Bronchial epithelial cell (primary cell): ENCODE results near the gene GRM2. TPM values are rescaled to one million over a fixed set of nuclear protein-coding genes. Genes with fewer than 3 reads are reported as not detected.

Source experiments
- DNase-seq: peaks from one replicate; pipeline ENCODE4 v3.0.0-alpha.2; 2010; ENCODE audit warnings: low read depth
- FAIRE-seq: peaks from 2 replicates; lab custom pipeline; 2011; peaks lifted over from hg19 to GRCh38; lab: Jason Lieb, UNC
- H3K27me3 ChIP-seq: 2 replicates; pipeline ENCODE4 v1.5.1; 2011; ENCODE audit warnings: low read length; ENCODE audit not compliant: control insufficient read depth, insufficient read depth
- H3K36me3 ChIP-seq: 2 replicates; pipeline ENCODE4 v1.5.1; 2011; ENCODE audit warnings: low read length; ENCODE audit not compliant: control insufficient read depth, insufficient read depth
- H3K4me3 ChIP-seq: 2 replicates; pipeline ENCODE4 v1.5.1; 2011; ENCODE audit warnings: mild to moderate bottlenecking, low read depth, low read length, control low read depth
- total RNA-seq: library from RNA; depleted of rRNA; stranded (reverse); fragments of >200 nt; gene quantifications from 2 replicates; pipeline ENCODE4 v1.2.1, GENCODE V29; 2014
- TF ChIP-seq, protein P1 (sequence below): IDR thresholded peaks from 2 replicates; pipeline ENCODE4 v1.5.1; 2011; ENCODE audit warnings: mild to moderate bottlenecking, moderate library complexity, low read length, control low read depth, inconsistent platforms; ENCODE audit not compliant: insufficient read depth, severe bottlenecking

GRM2 gene
- total RNA-seq, 1 donor from 2014 or later: under 0.01 TPM

DNA sequence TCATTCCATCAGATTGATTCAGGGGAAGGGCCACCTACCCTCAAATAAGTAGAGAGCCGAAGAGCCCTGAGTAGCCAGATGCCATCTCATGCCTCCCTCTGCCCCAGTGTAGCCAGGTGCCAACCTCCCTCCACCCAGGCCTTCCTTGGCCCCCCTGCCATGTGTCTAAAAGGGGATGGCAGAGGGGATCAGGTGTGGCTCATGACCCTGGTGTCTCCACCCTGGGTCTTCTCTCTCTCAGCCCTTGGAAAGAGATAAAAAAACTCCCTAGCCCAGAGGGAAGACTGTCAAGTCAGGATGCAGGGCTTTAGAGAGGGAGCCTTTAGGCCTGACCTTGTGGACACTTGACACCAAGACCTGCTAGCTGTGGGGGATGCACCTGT is 5.2 kb downstream of the GRM2 start:
- TF ChIP-seq, protein P1, sequence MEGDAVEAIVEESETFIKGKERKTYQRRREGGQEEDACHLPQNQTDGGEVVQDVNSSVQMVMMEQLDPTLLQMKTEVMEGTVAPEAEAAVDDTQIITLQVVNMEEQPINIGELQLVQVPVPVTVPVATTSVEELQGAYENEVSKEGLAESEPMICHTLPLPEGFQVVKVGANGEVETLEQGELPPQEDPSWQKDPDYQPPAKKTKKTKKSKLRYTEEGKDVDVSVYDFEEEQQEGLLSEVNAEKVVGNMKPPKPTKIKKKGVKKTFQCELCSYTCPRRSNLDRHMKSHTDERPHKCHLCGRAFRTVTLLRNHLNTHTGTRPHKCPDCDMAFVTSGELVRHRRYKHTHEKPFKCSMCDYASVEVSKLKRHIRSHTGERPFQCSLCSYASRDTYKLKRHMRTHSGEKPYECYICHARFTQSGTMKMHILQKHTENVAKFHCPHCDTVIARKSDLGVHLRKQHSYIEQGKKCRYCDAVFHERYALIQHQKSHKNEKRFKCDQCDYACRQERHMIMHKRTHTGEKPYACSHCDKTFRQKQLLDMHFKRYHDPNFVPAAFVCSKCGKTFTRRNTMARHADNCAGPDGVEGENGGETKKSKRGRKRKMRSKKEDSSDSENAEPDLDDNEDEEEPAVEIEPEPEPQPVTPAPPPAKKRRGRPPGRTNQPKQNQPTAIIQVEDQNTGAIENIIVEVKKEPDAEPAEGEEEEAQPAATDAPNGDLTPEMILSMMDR: no peak
- no peak for FAIRE-seq

DNA sequence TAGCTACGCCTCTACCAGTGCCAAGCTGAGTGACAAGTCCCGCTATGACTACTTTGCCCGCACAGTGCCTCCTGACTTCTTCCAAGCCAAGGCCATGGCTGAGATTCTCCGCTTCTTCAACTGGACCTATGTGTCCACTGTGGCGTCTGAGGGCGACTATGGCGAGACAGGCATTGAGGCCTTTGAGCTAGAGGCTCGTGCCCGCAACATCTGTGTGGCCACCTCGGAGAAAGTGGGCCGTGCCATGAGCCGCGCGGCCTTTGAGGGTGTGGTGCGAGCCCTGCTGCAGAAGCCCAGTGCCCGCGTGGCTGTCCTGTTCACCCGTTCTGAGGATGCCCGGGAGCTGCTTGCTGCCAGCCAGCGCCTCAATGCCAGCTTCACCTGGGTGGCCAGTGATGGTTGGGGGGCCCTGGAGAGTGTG is 5.7 kb downstream of the GRM2 start:
- DNase-seq (no peak), FAIRE-seq (no peak)
- peaks cover 11% of the 10 kb centered on the region for H3K27me3 ChIP-seq
- H3K36me3 ChIP-seq: no peaks in the 10 kb centered on the region
- H3K4me3 ChIP-seq: no peak overlapping the region
- TF ChIP-seq, protein P1: no peak

More for the DNA sequence above, 5.2 kb downstream of the GRM2 start:
- peaks cover 16% of the 10 kb centered on the region for H3K27me3 ChIP-seq
- H3K36me3 ChIP-seq: no peaks in the 10 kb centered on the region
- DNase-seq: no peak
- no peak overlapping the region for H3K4me3 ChIP-seq

DNA sequence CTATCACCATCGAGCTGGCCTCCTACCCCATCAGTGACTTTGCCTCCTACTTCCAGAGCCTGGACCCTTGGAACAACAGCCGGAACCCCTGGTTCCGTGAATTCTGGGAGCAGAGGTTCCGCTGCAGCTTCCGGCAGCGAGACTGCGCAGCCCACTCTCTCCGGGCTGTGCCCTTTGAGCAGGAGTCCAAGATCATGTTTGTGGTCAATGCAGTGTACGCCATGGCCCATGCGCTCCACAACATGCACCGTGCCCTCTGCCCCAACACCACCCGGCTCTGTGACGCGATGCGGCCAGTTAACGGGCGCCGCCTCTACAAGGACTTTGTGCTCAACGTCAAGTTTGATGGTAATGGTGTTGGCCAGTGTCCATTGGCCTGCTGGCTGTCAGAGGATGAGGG is 6.1 kb downstream of the GRM2 start:
- FAIRE-seq (no peak), DNase-seq (no peak)
- Histone ChIP-seq H3K27me3 (peaks cover 7% of the 10 kb centered on the region), H3K36me3 (no peaks in the 10 kb centered on the region), H3K4me3 (no peak overlapping the region)
- TF ChIP-seq, protein P1: no peak

DNA sequence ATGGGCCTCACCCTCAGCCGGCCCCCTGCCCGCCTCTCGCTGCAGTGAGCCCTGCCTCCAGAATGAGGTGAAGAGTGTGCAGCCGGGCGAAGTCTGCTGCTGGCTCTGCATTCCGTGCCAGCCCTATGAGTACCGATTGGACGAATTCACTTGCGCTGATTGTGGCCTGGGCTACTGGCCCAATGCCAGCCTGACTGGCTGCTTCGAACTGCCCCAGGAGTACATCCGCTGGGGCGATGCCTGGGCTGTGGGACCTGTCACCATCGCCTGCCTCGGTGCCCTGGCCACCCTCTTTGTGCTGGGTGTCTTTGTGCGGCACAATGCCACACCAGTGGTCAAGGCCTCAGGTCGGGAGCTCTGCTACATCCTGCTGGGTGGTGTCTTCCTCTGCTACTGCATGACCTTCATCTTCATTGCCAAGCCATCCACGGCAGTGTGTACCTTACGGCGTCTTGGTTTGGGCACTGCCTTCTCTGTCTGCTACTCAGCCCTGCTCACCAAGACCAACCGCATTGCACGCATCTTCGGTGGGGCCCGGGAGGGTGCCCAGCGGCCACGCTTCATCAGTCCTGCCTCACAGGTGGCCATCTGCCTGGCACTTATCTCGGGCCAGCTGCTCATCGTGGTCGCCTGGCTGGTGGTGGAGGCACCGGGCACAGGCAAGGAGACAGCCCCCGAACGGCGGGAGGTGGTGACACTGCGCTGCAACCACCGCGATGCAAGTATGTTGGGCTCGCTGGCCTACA is 8.5 kb downstream of the GRM2 start:
- no peak for FAIRE-seq
- H3K4me3 ChIP-seq: no peak overlapping the region
- TF ChIP-seq, protein P1: no peak
- H3K36me3 ChIP-seq: no peaks in the 10 kb centered on the region
- H3K27me3 ChIP-seq: no peaks in the 10 kb centered on the region
- DNase-seq: no peak

DNA sequence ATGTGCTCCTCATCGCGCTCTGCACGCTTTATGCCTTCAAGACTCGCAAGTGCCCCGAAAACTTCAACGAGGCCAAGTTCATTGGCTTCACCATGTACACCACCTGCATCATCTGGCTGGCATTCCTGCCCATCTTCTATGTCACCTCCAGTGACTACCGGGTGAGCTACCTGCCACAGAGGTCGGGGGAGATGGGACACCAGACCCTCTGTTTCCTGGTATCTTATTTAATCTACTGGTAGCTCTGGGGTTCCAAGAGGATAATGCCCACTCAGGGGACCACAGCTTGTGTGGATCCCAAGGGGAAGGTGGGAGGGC is 9.1 kb downstream of the GRM2 start:
- DNase-seq (no peak), FAIRE-seq (no peak)
- no peaks in the 10 kb centered on the region for H3K27me3 ChIP-seq
- H3K36me3 ChIP-seq: no peaks in the 10 kb centered on the region
- TF ChIP-seq, protein P1: no peak
- H3K4me3 ChIP-seq: no peak overlapping the region

DNA sequence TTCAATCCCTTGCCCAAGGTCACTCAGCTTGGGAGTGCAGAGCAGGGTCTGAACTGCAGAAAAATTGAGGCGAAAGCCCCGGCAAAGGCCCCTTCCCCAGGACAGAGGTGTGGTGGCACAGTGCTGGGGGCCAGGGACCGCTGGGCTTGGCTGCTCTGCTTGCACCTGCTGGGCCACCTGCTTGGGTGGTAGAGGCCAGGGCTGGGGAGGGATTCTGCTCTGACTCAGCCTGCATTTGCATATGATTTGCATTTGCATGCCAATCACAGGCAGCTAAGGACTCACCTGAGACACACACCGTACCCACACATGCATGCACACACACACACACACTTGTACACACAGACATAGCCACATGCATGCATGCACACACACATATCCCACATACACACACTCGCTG is 9.9 kb downstream of the GRM2 start:
- TF ChIP-seq, protein P1: no peak
- no peaks in the 10 kb centered on the region for H3K36me3 ChIP-seq
- DNase-seq (no peak), FAIRE-seq (peak; percentile 99)
- no peaks in the 10 kb centered on the region for H3K27me3 ChIP-seq
- no peak overlapping the region for H3K4me3 ChIP-seq
